ENCODE measurements around the gene MMUT.

DNA sequence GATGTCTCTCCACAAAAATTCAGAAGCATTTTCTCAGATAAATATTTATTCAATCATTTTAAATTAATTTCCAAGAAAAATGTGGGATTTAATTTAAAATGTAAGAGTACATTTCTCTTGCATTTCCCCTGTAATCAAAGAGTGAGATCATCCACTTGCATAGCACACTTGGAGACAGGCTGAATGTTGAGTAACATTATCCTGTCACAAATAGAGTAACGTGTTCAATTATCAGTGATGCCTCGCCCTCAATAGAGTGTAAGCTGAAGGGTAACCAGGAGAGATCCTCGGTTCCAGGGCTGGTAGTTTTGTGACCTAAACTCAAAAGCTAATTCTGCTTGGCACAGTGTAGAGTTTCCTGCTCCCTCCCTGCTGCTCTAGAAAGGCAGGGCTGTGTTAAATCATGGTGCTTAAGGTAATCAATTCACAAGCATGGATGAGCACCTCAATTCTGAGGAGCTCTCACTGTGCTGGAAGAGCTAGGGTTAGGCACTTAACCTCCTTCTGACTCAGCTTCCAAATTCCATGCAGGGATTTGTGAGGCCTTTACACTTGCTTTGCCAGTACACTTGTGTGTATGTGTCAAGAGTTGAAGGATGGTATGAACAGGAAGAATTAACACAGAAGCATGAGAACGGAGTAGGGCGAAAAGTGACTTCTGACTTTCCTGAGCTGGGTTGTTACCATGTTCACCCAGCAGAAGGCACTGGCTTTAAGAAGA is 56.6 kb downstream of the MMUT start:
- no peak for TF ChIP-seq PAX5 (IDR thresholded peaks at IDR 0.05; ENCODE audit: insufficient read depth, low read length, severe bottlenecking)
- TF ChIP-seq POLR2A (IDR thresholded peaks at IDR 0.05; ENCODE audit: low read depth, low read length): no peak
- no peak for TF ChIP-seq POLR2AphosphoS5 (IDR thresholded peaks at IDR 0.05; ENCODE audit: low read depth, low read length)

Measured in GM12891 (cell line).